Suprapubic skin (tissue), 3 donors: ENCODE measurements around the gene C1orf35.

Experiments used
- EP300 ChIP-seq: sonication (generic); formaldehyde crosslinking; IDR thresholded peaks from one replicate; pipeline ENCODE4 v1.6.1; 2017; ENCODE audit warnings: antibody characterized with exemption
- TF ChIP-seq, protein P1 (sequence below), 2 donors: fragments of 200-600 bp in 1 of 2; fragments of 450-650 bp in 1 of 2; sonication (generic) in 1 of 2; IDR thresholded peaks; one replicate each; pipeline ENCODE4 v1.5.1; 2016 to 2019; ENCODE audit warnings: antibody characterized with exemption in 2 of 2, mild to moderate bottlenecking in 1 of 2, moderate library complexity in 1 of 2

DNA sequence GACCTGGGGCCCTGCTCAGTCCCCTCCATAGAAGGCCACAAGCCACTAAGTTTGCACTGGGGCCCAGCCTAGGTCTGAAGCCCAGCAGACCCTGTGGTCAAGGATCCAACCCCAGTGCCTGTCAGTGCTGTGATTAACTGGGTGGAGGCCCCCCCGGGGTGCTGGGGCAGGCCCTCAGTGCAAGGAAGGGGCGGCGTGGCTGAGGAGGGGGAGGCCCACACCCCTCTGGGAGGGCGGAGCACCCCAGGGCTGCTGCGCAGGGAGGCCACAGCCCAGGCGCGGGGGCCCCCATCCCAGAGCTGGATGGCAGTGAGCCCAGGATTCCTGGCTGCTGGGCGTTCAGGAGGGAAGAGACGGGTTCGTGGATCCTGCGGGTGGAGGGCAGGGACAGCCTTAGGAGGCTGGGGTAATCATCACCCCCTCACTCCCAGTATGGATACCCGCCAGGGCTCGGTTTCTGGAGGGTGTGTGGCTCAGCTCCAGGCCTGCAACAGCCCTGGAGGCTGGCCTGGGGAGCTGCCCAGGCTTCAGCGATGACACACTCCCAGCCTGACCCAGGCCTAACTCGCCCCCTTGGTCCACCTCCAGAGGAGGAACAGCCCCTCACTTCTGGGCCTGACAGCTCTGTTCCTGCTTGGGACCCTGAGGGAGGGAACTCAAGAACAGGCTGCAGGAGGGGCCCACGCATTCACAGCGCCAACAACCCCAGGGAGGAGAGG lies 47.5 kb upstream of the C1orf35 start:
- TF ChIP-seq, protein P1, sequence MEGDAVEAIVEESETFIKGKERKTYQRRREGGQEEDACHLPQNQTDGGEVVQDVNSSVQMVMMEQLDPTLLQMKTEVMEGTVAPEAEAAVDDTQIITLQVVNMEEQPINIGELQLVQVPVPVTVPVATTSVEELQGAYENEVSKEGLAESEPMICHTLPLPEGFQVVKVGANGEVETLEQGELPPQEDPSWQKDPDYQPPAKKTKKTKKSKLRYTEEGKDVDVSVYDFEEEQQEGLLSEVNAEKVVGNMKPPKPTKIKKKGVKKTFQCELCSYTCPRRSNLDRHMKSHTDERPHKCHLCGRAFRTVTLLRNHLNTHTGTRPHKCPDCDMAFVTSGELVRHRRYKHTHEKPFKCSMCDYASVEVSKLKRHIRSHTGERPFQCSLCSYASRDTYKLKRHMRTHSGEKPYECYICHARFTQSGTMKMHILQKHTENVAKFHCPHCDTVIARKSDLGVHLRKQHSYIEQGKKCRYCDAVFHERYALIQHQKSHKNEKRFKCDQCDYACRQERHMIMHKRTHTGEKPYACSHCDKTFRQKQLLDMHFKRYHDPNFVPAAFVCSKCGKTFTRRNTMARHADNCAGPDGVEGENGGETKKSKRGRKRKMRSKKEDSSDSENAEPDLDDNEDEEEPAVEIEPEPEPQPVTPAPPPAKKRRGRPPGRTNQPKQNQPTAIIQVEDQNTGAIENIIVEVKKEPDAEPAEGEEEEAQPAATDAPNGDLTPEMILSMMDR (IDR thresholded peaks at IDR 0.05), result no peak
- no peak for TF ChIP-seq EP300
